Measurements from ENCODE around the gene GADD45A.
"Not testable (repeated sequence)": the region's sequence is repeated elsewhere in the genome, so short reads cannot be mapped to it uniquely, and the experiment has no call there.

The GADD45A gene

GRCh38 chr1:67722292-67722944, 37.4 kb downstream of the GADD45A start:
- no peak for DNase-seq

- DNase-seq = no peak
Observed at GRCh38 chr1:67723126-67723525, 38.1 kb downstream of the GADD45A start.

GRCh38 chr1:67723620-67724019, 38.6 kb downstream of the GADD45A start:
- DNase-seq = no peak

- DNase-seq = no peak
Observed at GRCh38 chr1:67724928-67725560, 40.0 kb downstream of the GADD45A start.

DNA sequence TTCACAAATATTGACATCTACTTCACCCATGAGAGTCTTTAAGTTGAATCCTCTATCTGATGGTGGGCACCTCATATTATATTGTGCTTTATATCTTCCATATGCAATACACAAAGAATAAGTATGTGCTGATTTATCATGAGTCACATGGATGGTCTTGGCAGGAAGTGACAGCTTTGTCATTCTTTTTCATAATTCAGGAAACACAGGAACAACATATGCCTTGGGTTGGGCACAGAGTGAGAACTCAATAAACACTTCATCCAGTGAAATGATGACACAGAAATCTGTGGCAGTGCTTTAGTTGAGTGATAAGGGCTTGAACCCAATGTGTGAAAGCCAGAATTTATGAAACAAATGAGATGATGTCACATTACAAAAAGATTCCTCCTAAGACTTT, 41.2 kb downstream of the GADD45A start:
- DNase-seq = no peak

DNA sequence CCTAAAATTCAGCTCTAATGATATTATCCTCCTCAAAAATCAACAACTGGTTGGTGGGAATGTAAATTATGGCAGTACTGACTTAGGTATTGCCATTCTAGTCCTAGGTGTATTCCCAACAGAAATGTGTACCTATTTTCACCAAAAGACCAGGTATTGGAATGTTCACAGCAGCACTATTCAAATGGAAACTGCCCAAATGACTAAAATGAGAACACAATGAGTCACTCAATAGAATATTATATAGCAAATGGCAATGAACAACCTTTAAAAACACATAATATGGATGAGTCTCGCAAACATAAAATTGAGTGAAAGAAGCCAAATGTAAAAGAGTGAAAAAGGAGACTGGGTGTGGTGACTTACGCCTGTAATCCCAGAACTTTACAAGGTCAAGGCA, 44.9 kb downstream of the GADD45A start:
- no peak for DNase-seq

- not testable (repeated sequence) for DNase-seq
Observed at GRCh38 chr1:67730312-67730711, 45.3 kb downstream of the GADD45A start.

- no peak for DNase-seq
Observed at GRCh38 chr1:67731322-67731721, 46.3 kb downstream of the GADD45A start.

GRCh38 chr1:67732750-67733151, 47.8 kb downstream of the GADD45A start:
- no peak for DNase-seq

- DNase-seq = no peak
Observed at GRCh38 chr1:67733681-67734322, 48.8 kb downstream of the GADD45A start.

DNA sequence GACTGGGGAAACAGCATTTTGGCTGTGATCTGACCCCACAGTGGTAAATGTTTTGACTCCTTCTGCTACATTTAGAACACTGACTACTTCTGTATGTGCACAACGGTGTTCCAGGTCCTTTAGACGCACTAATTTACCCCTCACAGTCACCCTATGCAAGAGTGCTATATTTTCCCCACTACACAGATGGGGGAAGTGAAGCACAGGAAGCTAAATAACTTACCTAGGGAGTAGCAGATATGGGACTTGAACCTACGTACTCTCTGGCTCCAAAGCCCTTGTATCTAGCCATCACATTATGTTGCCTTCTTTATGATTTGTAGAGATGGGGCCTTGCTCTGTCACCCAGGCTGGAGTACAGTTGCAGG, 49.3 kb downstream of the GADD45A start:
- DNase-seq = no peak

GRCh38 chr1:67735206-67735605, 50.2 kb downstream of the GADD45A start:
- DNase-seq = no peak

GRCh38 chr1:67735806-67736627, 51.0 kb downstream of the GADD45A start:
- DNase-seq = no peak

GRCh38 chr1:67736750-67737149, 51.7 kb downstream of the GADD45A start:
- no peak for DNase-seq

DNA sequence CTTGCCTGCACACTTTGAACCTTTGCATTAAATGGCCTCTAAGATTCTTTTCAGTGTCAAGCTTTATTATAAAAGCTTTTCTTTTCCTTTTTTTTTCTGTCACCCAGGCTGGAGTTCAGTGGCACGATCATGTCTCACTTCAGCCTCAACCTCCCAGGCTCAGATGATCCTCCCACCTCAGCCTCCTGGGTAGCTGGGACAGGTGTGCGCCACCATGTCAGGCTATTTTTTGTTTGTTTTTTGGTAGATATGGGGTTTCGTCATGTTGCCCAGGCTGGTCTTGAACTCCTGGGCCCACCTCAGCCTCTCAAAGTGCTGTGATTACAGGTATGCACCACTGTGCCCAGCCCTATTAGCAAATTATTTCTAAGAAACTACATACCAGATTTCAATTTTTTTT, 52.9 kb downstream of the GADD45A start:
- DNase-seq = no peak
